Left forelimb (tissue), 1 donor: Measurements from ENCODE around the gene TWIST2.

ENCODE experiments used
- DNase-seq: peaks from one replicate; pipeline ENCODE4 v3.0.0-alpha.2; 2018; ENCODE audit warnings: low spot score

The TWIST2 gene

GRCh38 chr2:238847841-238848690 is at the start of gene TWIST2:
Gene TWIST2, plus strand, starts transcription at chr2:238848085. Its CDS starts 131 bp downstream, at chr2:238848216.
- peak; percentile 86 for DNase-seq

GRCh38 chr2:238801791-238802190 is 46.1 kb upstream of the TWIST2 start:
- no peak for DNase-seq

GRCh38 chr2:238802957-238803356 is 44.9 kb upstream of the TWIST2 start:
- DNase-seq: no peak

- no peak for DNase-seq
Observed at GRCh38 chr2:238803996-238804870, 43.7 kb upstream of the TWIST2 start.

GRCh38 chr2:238808761-238809160 is 39.1 kb upstream of the TWIST2 start:
- DNase-seq: no peak

- DNase-seq: no peak
Observed at GRCh38 chr2:238810321-238810720, 37.6 kb upstream of the TWIST2 start.

- DNase-seq: no peak
Observed at GRCh38 chr2:238811293-238811692, 36.6 kb upstream of the TWIST2 start.

GRCh38 chr2:238811759-238812158 is 36.1 kb upstream of the TWIST2 start:
- DNase-seq: no peak

- DNase-seq: no peak
Observed at GRCh38 chr2:238813109-238813508, 34.8 kb upstream of the TWIST2 start.

GRCh38 chr2:238814815-238815214 is 33.1 kb upstream of the TWIST2 start:
- DNase-seq: peak; percentile 12

- DNase-seq: peak; percentile 28
Observed at GRCh38 chr2:238816291-238816690, 31.6 kb upstream of the TWIST2 start.

- peak; percentile 14 for DNase-seq
Observed at GRCh38 chr2:238817382-238817781, 30.5 kb upstream of the TWIST2 start.

GRCh38 chr2:238817891-238818290 is 30.0 kb upstream of the TWIST2 start:
- no peak for DNase-seq

GRCh38 chr2:238818561-238818960 is 29.3 kb upstream of the TWIST2 start:
- DNase-seq: no peak

GRCh38 chr2:238820197-238820596 is 27.7 kb upstream of the TWIST2 start:
- no peak for DNase-seq

- no peak for DNase-seq
Observed at GRCh38 chr2:238820916-238821315, 27.0 kb upstream of the TWIST2 start.

- no peak for DNase-seq
Observed at GRCh38 chr2:238821391-238821790, 26.5 kb upstream of the TWIST2 start.

- DNase-seq: no peak
Observed at GRCh38 chr2:238821944-238822670, 25.8 kb upstream of the TWIST2 start.

- DNase-seq: no peak
Observed at GRCh38 chr2:238822955-238823354, 24.9 kb upstream of the TWIST2 start.

GRCh38 chr2:238831177-238831576 is 16.7 kb upstream of the TWIST2 start:
- no peak for DNase-seq

- DNase-seq: peak; percentile 26
Observed at GRCh38 chr2:238834982-238835381, 12.9 kb upstream of the TWIST2 start.

GRCh38 chr2:238835726-238836301 is 12.1 kb upstream of the TWIST2 start:
- peak; percentile 49 for DNase-seq
